Measurements from ENCODE around the gene EBI3. TPM values are rescaled to one million over a fixed set of nuclear protein-coding genes. Genes with fewer than 3 reads are reported as not detected.
"Not testable (repeated sequence)": the region's sequence is repeated elsewhere in the genome, so short reads cannot be mapped to it uniquely, and the experiment has no call there.

Gene EBI3
- total RNA-seq, 4 donors from 2014 or later: 0.38 to 1.7 (median 0.85) TPM; not detected in 1

DNA sequence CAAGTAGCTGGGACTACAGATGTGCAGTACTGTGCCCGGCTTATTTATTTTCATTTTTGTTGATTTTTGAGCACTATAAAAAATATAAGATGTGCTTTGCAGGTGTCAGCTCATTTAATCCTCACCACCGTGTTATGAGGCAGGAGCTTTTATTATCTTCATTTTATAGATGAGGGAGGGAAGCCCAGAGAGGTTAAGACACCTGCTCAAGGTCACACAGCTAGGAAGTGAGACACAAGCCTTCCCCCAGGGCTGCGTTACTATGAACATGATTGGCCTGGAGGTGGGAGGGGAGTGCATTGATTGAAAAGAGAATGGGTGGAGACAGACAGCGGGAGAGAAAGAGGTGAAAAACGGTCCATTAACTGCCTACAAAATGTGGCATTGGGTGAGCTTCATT, 39.7 kb upstream of the EBI3 start:
- in situ Hi-C loops (cut with MboI; ENCODE audit: low sequenced_read_pairs in 4 of 4) (no loop called here), intact Hi-C loops (cut with DNase I; ENCODE audit: low total_unique reads) (no loop called here)
- no peak for ATAC-seq
- Histone ChIP-seq H3K27me3 (peaks cover 0 to 8% (median 7%) of the 10 kb centered on the region in 3 donors), H3K4me3 (no peak overlapping the region), H3K4me1 (peaks cover 0 to 3% of the 10 kb centered on the region in 2 donors), H3K9me3 (no peaks in the 10 kb centered on the region), H3K27ac (no peak overlapping the region), H3K36me3 (no peaks in the 10 kb centered on the region)
- TF ChIP-seq, protein P1, sequence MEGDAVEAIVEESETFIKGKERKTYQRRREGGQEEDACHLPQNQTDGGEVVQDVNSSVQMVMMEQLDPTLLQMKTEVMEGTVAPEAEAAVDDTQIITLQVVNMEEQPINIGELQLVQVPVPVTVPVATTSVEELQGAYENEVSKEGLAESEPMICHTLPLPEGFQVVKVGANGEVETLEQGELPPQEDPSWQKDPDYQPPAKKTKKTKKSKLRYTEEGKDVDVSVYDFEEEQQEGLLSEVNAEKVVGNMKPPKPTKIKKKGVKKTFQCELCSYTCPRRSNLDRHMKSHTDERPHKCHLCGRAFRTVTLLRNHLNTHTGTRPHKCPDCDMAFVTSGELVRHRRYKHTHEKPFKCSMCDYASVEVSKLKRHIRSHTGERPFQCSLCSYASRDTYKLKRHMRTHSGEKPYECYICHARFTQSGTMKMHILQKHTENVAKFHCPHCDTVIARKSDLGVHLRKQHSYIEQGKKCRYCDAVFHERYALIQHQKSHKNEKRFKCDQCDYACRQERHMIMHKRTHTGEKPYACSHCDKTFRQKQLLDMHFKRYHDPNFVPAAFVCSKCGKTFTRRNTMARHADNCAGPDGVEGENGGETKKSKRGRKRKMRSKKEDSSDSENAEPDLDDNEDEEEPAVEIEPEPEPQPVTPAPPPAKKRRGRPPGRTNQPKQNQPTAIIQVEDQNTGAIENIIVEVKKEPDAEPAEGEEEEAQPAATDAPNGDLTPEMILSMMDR (IDR thresholded peaks at IDR 0.05 in 4 of 5, conservative IDR thresholded peaks at IDR 0.05 in 1 of 5): no peak
- no peak for TF ChIP-seq POLR2A (IDR thresholded peaks at IDR 0.05)
- no peak for DNase-seq

DNA sequence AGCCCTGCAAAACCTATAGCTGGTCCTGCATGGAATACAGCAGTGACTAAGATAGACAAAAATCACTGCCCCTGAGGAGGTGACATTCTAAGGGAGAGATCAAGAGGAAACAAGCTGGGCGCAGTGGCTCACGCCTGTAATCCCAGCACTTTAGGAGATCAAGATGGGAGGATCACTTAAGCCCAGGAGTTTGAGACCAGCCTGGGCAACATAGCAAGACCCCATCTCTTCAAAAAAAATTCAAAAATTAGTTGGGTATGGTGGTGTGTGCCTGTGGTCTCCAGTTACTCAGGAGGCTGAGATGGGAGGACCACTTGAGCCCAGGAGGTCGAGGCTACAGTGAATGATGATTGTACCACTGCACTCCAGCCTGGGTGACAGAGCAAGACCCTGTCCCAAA, 36.8 kb upstream of the EBI3 start:
- H3K4me3 ChIP-seq; DNase-seq; H3K27ac ChIP-seq; in situ Hi-C loops (cut with MboI; ENCODE audit: low sequenced_read_pairs in 4 of 4); intact Hi-C loops (cut with DNase I; ENCODE audit: low total_unique reads); H3K36me3 ChIP-seq; H3K9me3 ChIP-seq; H3K4me1 ChIP-seq; ATAC-seq: not testable (repeated sequence)
- H3K27me3 ChIP-seq: peaks cover 25 to 36% (median 33%) of the 10 kb centered on the region in 3 donors

DNA sequence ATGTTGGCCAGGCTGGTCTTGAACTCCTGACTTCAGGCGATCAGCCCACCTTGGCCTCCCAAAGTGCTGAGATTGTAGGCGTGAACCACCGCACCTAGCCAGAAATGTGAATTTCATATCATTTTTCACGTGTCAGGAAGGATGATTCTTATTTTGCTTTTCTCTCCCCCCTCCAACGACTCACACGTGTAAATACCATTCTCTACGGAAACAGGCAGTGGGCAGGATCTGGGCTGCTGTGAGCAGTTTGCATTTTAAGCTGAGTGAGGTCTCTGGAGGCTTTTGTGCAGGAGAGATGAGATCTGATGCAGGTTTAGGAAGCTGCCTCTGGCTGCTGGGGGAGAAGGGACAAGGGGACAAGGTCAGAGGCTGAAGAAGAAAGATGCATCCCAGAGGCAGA, 35.0 kb upstream of the EBI3 start:
- ATAC-seq (no peak), DNase-seq (no peak)
- peaks cover 42 to 51% (median 51%) of the 10 kb centered on the region in 3 donors for H3K27me3 ChIP-seq
- H3K9me3 ChIP-seq: no peaks in the 10 kb centered on the region
- H3K4me1 ChIP-seq: no peaks in the 10 kb centered on the region
- no peak for TF ChIP-seq POLR2A (IDR thresholded peaks at IDR 0.05)
- TF ChIP-seq, protein P1 (IDR thresholded peaks at IDR 0.05 in 4 of 5, conservative IDR thresholded peaks at IDR 0.05 in 1 of 5): no peak
- H3K4me3 ChIP-seq: no peak overlapping the region
- in situ Hi-C loops (cut with MboI; ENCODE audit: low sequenced_read_pairs in 4 of 4): no loop called here
- no peaks in the 10 kb centered on the region for H3K36me3 ChIP-seq
- H3K27ac ChIP-seq: no peak overlapping the region
- intact Hi-C loops (cut with DNase I; ENCODE audit: low total_unique reads): no loop called here

- intact Hi-C loops (cut with DNase I; ENCODE audit: low total_unique reads) (no loop called here), in situ Hi-C loops (cut with MboI; ENCODE audit: low sequenced_read_pairs in 4 of 4) (no loop called here)
- ATAC-seq: no peak
- Histone ChIP-seq H3K27ac (no peak overlapping the region), H3K4me1 (no peaks in the 10 kb centered on the region), H3K36me3 (no peaks in the 10 kb centered on the region), H3K4me3 (no peak overlapping the region), H3K27me3 (peaks cover 54 to 59% (median 57%) of the 10 kb centered on the region in 3 donors), H3K9me3 (no peaks in the 10 kb centered on the region)
- DNase-seq: no peak
- TF ChIP-seq POLR2A (IDR thresholded peaks at IDR 0.05): no peak
- TF ChIP-seq, protein P1 (IDR thresholded peaks at IDR 0.05 in 4 of 5, conservative IDR thresholded peaks at IDR 0.05 in 1 of 5): no peak
Observed at GRCh38 chr19:4196009-4196408, 33.3 kb upstream of the EBI3 start.

DNA sequence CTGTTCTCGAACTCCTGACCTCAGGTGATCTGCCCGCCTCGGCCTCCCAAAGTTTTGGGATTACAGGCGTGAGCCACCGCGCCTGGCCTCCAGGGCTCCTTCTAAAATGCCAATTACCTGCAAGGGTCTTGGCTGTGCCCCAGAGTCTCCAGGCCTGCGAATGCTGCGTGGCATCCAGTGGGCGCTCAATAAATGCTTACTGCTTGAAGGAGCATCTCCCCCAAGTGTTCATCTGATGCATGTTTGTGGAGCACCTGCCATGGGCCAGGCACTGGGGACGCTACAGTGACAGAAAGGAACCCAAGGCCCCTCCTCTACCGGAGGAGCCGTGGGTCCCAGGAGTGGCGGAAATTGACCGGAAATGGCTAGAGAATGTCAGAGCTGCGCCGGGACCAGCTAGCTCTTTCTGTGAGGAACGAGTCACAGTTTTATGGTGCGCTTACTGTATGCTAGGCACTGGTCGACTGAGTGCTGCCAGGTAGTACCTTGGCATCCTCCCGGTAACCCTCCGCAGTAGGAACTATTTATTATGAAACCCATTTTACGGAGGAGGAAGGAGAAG, 32.7 kb upstream of the EBI3 start:
- no peak for DNase-seq
- Histone ChIP-seq H3K4me1 (no peaks in the 10 kb centered on the region), H3K4me3 (no peak overlapping the region), H3K36me3 (no peaks in the 10 kb centered on the region), H3K27ac (no peak overlapping the region), H3K27me3 (peaks cover 54 to 60% (median 57%) of the 10 kb centered on the region in 3 donors), H3K9me3 (no peaks in the 10 kb centered on the region)
- in situ Hi-C loops (cut with MboI; ENCODE audit: low sequenced_read_pairs in 4 of 4) (no loop called here), intact Hi-C loops (cut with DNase I; ENCODE audit: low total_unique reads) (no loop called here)
- ATAC-seq: no peak
- no peak for TF ChIP-seq POLR2A (IDR thresholded peaks at IDR 0.05)
- TF ChIP-seq, protein P1 (IDR thresholded peaks at IDR 0.05 in 4 of 5, conservative IDR thresholded peaks at IDR 0.05 in 1 of 5): no peak
